NCI-H1694 treated with DMSO at 0.1 percent for 48 hours (cell line): ENCODE measurements around the gene ATP5F1E.

ENCODE experiments used
- DNase-seq: peaks from one replicate; lab custom pipeline; 2025; lab: John Stamatoyannopoulos, UW

Gene ATP5F1E

DNA sequence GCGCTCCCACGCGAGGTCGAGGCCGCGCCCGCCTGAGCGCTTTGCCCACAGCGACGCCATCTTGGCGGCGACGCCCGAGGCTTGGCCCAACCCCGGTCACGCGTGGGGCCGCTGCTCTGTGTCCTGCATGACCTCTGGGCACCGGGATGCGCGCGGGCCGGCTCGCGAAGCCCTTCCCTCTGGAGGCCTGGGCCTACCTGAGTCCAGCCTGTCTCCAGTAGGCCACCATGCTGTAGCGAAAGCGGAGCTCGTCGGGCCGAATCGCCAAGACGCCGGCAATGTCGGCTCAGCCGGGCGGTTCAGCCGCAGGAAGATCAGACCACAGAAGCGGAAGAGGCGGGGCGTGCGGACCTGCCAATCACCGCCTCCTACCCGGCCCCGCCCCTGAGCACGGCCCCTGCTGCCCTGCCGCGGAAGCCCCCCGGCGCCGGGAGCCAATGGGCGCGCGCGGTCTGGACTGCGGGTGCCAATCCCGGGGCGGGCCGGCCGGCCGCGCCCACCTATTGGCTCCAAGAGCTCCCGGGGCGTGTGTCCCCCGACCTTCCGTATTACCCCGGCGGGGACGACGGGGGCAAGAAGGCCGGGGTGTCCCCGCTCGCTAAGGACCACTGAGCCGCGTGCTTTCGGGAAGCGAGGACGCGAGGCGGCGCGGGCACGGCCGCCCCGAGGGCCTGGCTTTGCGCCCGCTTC lies at the start of gene ATP5F1E:
Gene ATP5F1E (minus strand): TSS at position 313 of the 690 bp plus-strand sequence. CDS start 84 bp downstream, at position 229.
- DNase-seq, result peak; percentile 89

DNA sequence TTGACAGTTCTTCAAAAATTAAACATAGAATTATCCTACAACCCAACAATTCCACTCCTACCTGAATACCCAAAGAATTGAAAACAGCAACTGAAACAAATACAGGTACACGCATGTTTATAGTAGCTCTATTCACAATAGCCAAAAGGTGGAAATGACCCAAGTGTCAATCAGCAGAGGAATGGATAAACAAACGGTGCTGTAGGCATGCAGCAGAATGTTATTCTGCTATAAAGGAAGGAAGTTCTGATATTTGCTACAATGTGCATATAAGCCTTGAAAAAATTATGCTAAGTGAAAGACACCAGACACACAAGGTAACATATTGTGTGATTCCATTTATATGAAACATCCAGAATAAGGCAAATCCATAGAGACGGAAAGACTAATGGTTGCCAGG lies 48.9 kb upstream of the ATP5F1E start:
- DNase-seq, result no peak

DNA sequence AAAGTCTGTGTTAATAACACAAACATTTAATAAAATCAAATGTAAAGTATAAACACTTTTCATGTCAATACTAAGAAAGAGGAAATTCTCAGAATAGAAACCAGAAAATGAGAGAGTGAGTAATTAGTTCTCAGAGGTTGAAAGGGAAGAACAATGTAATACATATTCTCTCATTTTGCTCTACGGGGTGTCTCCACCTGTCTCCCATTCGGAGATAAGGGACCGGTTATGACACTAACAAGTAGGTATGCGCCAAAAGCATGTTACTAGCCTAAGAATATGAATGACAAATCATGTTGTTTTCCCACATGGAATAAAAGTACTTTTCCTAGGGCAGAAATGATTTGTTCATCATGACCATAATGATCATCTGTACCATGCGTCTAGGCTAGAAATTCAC lies 46.1 kb upstream of the ATP5F1E start:
- DNase-seq, result no peak

DNA sequence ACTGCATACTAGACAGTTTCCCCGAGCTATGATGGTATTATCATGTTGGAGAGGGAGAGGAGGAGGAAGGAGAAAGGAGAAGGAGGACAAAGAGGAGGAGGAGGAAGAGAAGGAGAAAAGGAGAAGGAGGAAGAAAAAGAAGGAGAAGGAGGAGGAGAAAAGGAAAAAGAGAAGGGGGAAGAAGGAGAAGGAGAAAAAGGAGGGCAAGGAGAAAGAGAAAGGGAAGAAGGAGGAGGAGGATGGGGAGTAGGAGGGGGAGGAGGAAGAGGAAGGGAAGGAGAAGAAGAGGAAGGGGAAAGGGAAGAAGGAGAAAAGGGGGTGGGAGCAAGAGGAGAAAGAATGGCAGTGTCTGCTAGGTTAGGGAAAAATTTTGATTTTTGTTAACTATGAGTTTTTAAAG lies 45.6 kb upstream of the ATP5F1E start:
- no peak for DNase-seq

DNA sequence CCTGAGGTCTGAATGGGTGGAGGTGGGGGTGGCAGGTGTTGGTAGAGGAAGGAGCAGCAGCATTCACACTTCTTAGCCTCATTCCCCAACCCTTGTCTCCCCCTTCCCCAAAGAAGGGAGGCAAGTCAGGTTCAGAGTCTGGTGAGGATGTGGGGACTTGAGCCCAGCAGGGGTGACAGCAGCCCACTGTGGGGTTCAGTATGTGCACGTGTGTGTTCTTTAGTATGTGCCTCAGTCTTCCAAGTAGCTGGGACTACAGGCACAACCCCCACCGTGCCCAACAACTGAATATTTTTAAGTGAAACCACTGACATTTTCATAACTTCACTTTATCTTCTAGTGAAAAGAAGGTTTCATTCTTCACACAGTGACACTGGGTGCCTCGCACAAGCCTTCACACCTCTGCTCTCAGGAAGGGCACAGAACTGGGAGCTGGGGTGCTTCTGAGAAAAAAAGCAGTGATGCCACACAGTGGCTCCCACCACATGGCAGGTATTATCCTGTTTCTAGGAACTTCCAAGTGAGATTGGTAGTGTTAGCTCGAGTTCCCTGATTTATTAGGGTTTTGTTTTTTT lies 43.9 kb upstream of the ATP5F1E start:
- DNase-seq, result no peak

DNA sequence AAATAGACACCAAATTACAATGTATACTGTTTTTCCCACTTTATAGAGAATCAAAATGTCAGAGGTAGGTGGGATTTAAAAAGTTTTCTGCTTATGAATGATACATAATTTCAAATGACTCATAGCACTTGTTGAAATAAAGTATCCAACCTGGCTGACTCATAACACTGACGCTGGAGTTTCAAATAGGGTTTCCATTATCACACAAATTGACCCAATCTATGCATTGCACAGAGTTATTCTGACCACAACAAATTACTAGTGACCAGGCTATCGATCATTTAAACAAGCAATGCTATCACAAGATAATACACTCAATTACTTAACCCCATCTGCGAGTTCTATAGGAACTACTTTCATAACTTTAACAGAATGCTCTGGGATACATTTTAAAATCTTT lies 42.3 kb upstream of the ATP5F1E start:
- DNase-seq, result no peak

DNA sequence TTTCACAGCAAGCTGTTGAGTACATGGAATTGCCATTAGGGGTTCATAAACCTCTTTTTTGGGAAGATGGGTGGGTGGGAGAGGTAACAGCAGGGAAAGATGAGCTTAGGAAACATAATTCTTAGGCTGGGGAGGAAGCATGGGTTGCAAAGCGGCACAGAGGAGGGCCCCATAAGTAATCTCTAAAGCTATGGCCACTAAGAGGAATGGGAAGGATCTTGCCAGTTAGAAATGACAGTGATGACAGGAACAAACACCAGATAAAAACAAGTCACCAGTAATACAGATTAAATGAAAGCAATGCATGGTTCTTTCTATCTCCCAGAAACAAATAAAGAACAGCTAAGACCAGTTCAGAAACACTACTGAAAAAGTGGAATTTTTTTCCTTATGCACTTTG lies 41.4 kb upstream of the ATP5F1E start:
- DNase-seq, result no peak

DNA sequence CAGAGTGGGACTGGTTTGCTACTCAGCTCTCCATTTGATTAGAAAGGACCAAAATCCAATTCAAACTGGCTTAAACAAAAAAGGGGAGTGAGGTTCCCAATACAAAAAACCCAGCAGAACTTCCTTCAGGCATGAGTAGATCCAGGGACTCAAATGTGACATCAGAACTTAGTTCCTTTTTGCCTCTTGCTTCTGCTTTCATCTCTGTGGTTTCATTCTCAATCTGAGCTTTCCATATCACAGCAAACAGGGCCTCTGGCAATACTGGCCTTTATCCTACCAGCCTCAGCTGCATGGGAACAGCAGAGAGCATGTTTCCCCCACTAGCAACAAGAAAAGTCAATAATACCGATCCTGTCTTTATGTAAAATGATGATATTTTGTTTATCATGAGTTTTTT lies 39.1 kb upstream of the ATP5F1E start:
- DNase-seq, result no peak

DNA sequence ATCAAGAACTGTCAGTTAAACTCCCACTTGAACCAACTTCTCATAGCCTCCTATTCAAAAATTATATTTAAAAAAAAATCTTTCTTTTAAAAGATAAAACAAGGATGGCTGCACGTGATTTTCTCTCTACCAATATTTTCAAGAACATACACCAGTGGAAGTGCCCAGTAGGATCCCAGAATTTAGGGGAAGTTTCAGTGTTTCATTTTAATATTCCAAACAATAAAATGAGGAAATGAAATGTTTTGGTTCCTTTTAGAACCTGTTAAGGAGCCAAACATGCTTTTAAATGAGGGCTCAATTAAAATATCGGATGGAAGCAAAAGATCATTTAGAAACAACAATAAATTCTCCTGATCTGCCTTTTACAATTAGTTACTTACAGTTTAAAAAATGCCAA lies 36.9 kb upstream of the ATP5F1E start:
- no peak for DNase-seq

DNA sequence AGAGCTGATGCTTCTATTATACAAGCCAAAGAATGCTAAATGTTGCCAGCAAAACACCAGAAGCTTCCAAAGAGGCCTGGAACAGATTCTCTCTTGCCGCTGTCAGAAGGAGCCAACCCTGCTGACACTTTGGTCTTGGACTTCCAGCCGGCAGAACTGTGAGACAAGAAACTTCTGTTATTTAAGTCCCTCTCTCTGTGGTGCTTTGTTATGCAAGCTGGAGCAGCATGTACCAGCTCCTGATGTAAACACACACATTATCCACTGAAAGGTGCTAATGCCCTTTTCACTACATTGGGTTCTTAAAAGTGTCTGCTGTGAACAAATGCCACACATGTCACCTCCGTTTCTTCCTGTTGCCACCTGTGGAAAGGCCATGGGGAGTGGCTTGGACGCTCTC lies 36.4 kb upstream of the ATP5F1E start:
- no peak for DNase-seq

DNA sequence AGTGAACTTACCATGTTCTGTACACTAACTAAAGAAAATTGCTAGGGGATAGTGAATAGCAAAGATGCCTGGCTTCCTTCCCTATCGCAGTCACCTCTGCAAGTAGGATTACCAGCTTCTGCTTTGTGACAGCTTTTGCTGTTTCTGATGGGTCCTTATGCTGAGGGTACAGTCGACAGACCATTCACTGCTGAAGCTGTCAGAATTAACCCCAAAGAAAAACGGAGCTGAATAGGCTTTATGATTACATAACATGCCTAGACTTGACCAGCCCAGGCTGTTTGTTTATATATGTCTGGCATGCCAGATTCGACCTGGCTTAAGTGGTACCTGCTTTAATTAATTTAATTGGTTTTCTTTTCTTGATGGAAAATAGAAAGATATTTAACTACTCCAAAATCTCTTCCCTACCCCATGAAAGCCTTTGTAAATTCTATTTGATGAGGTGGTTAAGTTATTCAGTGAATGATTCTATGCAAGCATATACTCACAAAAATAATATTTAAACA lies 32.1 kb upstream of the ATP5F1E start:
- peak; percentile 52 for DNase-seq

DNA sequence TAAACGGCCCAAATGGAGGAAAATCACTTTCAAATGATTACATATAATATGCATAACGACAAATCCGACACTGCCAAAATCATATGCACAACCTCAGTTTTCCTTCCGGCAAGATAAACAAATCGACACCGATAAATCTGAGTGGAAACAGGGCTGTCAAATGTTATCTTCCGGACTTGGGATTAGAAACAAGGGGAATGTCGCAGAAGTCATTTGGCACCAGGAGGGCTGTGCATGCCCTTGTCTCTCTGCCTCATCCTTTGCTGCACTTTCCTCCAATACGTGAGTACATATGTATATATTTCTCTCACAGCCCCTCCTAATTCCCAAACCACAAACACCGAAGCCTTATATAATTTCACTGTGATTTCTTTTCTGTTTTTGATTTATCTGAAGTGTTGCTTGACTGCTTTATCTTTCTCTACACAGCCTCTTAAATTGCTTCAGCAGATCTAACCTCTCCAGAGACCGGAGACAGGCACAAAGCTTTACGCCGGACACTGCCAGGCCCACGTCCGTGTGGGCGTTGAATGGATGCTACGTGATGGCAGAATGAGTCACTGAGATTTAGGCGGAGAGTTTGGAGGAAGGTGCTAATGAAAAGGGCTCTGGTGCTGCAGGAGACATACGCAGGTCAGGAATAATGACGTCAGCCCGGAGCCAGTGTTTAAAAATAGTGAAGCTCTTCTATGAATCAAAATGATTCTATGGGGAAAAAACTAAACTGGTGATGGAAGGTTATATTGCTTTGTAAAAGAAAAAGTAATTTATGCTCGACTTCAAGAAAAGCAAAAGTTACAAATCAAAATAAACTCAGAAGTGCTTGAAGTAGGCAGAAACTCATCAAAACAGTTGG lies 31.5 kb upstream of the ATP5F1E start:
- no peak for DNase-seq

DNA sequence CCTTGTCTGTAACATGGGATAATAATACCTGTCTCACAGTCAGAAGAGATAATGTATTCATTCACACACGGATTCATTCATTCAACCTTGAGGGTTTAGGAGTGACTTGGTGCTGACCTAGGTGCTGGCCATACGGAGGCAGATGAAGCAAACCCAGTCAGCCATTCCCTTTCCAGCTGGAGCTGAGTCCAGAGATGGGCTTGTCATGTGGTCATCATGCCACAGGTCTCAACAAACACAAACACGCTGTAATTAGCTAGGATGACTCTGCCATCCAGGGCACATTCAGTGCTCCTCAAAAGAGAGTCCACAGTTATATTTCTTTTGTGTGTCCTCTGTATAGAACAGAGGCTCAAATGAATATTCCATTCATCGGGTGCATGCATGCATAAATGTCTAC lies 29.9 kb upstream of the ATP5F1E start:
- DNase-seq, result no peak

DNA sequence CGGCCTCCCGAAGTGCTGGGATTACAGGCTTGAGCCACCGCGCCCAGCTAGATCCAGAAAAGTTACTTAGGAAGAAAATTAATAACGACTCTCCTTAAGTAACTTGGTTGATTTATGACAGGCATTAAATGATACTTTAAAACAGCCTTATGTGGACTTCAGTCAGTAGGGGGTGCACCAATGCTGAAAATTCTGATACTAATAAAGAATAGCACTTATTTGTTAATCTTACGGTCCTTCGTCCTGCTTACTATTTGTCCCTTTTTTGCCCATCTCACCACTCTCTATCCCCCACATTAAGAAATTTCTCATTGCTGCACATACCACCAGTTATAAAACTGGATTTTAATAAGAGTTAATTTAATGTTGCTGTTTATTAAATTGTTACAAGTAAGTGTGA lies 23.2 kb upstream of the ATP5F1E start:
- DNase-seq, result peak; percentile 27

DNA sequence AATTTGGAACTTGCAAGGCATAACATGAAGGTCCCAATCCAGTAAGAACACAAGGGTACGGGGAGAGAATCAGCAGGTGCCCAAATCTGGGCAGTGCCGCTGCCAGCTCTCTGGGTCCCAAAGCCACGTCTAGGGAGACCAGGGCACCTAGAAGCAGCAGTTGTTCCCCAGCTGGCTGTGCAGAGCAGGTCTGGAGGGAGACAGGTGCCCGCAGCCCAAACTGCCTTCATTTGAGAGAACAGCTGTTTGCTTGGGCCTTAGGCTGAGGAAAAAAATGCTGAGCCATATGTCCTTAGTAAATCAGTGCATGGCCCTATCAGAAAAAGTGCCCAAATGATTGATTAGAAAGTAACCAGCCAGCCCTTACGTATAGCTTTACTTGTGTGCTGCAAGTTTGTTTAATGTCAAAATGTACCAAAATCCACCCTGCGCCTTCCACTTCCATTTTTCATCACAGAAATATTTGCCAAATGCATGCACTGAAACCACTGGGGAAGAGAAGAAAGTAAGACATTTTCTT lies 19.6 kb upstream of the ATP5F1E start:
- peak; percentile 9 for DNase-seq

DNA sequence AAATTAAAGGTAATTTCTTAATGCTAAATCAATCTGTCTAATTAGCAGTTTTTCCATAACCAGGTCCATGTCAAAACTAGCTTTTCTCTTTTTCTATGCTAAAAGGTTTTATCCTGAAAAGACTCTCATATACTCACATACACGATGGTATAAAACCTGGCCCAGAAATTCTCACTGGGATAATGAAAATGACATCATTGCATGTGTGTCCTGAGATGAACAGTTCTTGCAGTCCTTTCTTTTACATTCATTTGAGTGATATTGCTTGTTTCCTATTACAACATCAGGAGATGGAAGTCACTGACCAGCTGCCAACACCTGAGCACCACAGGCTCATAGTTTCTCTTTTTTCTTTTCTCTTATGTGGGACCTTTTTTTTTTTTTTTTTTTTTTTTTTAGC lies 18.3 kb upstream of the ATP5F1E start:
- DNase-seq, result no peak

DNA sequence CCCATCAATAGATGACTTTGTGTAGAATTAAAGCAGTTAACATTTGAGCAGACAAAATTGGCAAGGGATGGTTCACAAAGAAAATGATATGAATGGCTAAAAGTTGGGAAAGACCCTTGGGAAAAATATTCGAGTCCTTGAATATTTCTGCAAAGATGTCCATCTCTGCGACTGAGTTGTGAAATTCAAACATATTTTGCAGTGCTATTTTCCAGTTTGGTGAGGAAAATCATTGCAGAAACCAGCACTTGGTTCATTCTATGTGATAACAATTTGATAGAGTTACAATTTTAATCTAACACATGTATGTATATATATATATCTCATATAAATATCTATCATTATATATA lies 16.5 kb upstream of the ATP5F1E start:
- DNase-seq, result no peak

DNA sequence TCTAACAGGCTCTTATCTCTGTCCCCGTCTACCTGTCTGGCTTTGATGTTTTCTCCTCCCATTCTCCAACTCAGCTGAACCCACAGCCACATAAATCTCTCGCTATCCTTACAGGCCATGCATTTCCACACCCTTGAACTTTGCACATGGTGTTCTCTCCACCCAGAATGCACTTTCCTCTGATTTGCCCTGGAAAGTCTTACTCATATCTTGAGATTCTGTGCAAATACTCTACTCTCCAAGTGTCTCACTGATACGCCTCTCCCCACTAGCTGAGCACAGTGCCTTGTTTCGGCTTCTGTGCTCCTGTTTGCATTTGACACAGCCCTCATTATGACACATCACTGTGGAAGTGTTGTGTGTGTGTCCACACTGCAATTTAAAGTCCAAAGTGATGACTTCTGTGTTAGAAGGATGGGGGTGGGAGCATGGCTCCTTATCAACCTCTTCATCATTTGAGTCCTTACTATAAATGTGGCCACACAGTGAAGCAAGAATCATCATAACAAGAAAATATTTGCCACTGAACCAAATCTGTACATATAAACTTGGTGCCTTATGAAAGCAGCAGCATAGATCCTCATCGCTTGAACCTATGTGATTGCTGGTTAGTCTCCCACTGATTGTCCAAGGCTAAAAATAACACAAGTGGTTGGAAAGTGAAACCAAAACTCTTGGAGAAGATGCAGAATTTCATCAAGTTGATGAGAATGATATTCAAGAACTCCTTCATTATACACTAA lies 16.0 kb upstream of the ATP5F1E start:
- DNase-seq, result no peak

DNA sequence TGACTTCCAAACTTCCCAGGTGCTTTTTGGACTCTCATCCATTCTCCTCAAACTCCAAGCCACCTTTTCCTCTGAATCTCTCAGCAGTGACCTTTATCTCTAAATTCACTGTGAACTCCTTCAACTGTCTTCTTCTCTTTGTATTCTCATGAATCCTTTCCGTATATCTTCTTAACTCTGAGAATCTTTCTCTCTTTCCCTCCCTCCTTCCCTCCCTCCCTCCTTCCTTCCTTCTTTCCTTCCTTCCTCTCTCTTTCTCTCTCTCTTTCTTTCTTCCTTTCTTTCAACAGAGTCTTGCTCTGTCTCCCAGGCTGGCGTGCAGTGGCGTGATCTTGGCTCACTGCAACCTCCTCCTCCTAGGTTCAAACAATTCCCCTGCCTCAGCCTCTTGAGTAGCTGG lies 14.7 kb upstream of the ATP5F1E start:
- DNase-seq, result no peak

DNA sequence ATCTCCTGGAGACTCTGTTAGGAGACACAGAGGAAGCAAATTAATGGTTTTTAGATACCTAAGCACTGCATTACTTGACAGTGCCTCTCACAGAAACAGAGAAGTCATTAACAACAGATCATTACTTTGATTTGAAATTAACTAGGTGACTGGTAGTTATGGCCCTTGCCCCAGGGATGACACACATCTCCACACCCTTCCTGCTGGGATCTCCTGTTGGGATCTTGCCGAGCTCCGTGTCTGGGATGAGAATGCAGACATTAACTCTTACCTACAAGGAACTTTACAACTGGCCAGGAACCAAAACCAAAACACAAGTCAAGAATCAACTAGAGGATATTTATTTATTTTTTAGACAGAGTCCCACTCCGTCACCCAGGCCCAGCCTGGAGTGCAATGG lies 12.7 kb upstream of the ATP5F1E start:
- no peak for DNase-seq

DNA sequence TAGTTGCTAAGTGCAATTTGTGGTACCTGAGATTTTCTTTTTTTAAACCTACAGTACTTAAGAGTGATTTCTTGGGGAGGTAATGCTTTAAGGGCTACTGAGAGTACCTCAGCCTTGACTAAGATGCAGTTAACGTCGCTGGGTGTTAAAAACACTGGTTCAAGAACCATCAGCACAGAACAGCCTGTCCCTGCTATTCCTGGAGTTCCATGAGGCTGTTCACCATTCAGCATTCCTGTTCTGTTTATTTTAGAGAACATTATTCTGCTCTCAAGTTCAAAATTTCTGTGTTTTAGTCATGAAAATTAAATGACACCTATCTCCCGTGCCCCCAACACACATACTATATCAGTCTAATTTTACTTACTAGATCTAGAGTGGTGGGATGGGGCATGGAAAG lies 12.2 kb upstream of the ATP5F1E start:
- no peak for DNase-seq

DNA sequence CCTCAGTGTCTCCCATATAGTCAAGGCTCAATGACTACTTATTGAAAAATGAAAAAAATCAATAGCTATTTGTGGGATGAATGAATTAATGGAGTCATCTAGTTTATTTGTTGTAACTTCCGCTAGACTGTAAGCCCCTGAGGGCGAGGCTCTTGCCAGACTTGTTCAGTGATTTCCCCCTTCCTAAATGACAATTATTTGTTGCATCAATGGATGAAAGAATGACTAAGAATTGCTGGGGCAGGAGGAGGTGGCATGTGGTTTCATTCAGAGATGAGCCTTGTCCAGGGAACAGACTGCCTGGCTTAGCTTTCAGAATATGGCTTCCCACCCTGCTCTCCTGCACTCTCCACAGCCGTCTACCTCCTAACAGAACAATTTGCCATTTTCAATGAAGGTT lies 11.6 kb upstream of the ATP5F1E start:
- no peak for DNase-seq
